GM12872 (cell line): ENCODE measurements around the gene EPHX1.

Experiments used
- TF ChIP-seq, protein P1 (sequence below): IDR thresholded peaks from 3 replicates; pipeline ENCODE4 v1.5.1; 2011; ENCODE audit warnings: low read depth, mild to moderate bottlenecking, low read length, moderate library complexity; ENCODE audit not compliant: insufficient read depth

The EPHX1 gene

DNA sequence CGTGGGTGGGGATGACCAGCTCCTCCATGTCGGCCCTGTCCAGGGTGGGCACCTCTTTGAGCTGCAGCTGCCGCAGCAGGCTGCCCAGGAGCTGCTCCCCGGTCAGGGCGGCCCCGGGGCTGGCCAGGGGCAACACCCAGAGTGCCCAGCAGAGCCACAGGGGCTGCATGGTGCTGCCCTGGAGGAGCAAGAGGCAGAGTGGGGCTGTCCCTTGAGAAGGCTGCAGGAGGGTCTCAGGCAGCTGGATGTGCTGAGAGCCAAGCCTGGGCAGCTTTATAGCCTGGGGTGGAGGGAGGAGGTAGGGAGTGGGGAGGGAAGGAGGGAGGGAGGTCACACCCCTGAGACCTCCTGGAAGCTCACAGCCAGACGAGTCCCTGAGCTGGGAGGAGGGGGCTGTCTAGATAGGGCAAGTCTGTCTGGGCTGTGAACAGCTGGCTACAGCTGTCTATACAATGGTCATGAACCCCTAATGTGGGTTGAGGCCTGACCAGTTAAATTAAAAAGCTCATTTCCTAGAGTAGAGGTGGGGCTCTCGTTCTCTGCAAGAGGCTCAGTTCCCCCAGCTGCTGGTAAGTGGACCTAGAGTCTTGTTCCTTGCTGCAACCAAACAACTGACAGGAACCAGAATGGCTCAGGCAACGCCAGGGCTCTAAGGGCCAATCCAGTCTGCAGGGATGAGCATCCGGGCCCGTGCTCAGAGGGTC, 79.1 kb downstream of the EPHX1 start, which contains the start of gene LEFTY1:
Gene LEFTY1, minus strand, starts transcription at position 249 of the 704 bp plus-strand sequence. Its CDS starts 80 bp downstream, at position 169.
- TF ChIP-seq, protein P1, sequence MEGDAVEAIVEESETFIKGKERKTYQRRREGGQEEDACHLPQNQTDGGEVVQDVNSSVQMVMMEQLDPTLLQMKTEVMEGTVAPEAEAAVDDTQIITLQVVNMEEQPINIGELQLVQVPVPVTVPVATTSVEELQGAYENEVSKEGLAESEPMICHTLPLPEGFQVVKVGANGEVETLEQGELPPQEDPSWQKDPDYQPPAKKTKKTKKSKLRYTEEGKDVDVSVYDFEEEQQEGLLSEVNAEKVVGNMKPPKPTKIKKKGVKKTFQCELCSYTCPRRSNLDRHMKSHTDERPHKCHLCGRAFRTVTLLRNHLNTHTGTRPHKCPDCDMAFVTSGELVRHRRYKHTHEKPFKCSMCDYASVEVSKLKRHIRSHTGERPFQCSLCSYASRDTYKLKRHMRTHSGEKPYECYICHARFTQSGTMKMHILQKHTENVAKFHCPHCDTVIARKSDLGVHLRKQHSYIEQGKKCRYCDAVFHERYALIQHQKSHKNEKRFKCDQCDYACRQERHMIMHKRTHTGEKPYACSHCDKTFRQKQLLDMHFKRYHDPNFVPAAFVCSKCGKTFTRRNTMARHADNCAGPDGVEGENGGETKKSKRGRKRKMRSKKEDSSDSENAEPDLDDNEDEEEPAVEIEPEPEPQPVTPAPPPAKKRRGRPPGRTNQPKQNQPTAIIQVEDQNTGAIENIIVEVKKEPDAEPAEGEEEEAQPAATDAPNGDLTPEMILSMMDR, result no peak

DNA sequence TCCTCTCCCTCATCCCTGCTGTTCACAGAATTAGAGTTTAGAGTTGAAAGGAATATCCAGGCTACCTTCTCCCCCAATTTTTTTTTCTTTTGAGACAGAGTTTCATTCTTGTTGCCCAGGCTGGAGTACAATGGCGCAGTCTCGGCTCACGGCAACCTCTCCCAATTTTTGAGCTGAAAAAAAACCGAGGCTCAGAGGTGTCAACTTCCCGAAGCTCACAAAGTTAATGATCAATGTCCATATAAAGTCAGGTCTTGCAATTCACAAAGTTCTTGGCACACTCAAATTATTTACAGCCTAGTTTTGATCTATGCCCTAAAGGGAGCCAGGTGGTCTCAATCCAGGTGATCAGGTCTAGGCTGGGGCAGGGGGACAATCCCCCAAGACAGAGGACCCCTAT, 79.8 kb downstream of the EPHX1 start:
- TF ChIP-seq, protein P1, result no peak

DNA sequence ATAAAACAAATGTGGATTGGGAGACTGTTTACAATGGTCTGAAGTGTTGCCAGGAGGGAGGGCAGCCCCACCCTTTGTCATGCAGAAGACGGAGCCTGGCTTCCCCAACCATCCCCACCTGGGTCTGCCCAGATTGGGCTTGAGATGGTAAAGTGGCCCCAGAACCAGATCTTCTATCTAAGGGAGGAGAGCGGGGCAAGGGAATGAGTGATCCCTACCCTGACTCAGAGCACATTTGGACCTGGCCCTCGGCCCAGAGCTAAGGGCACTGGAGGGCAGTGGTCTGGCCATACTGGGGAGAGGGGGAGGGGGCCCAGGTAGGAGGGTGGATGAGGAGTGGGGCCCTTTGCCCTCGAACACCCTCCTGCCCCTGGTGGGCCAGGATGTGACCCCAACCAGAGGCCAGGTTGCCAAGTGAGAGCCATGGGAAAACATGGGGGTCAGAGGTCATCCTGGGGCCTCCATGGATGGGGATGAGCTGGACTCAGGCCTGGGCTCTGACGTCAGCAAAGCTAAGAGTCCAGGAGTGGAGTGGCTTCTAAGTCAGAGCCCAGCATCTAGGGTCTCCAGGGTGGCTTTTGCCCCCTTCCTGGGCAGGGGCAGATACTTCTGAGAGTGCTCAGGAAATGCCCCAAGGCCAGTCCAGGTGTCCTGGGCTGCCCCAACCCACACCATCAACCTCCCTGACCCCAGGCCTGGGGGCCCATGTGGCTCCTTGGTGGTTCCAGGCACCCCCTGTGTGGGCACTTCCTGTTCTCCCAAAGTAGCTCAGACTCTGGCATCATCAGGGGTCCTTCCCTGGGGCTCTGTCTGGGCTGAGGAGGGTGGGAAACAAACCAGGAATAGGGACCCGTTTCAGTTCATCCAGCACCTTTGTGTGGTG, 80.7 kb downstream of the EPHX1 start:
- TF ChIP-seq, protein P1, result no peak

DNA sequence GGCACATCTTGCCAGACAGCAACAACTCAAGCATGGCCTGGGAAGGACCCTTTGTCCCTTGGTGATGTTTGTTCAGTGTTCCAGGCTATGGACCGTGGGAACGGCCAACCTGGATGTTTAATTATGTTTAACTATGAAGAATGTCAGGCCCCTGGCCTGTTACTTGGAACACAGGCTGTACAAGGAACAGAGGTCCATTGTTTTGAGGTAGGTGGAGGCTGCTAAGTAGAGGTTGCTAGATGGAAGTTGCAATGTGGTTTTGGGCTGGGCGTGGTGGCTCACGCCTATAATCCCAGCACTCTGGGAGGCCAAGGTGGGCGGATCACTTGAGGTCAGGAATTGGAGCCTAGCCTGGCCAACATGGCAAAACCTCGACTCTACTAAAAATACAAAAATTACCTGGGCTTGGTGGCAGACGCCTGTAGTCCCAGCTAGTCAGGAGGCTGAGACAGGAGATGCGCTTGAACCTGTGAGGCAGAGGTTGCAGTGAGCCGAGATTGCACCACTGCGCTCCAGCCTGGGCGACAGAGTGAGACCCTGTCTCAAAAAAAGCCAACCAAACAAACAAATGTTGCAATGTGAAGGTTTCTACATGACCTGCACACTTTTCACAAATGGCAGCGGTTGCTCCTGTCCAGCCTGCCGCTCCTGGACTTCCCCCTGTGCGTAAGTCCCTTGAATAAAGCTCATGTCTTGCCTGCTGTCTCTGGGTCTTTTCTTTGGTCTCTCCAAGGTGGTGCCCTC, 81.5 kb downstream of the EPHX1 start:
- TF ChIP-seq, protein P1, result no peak

DNA sequence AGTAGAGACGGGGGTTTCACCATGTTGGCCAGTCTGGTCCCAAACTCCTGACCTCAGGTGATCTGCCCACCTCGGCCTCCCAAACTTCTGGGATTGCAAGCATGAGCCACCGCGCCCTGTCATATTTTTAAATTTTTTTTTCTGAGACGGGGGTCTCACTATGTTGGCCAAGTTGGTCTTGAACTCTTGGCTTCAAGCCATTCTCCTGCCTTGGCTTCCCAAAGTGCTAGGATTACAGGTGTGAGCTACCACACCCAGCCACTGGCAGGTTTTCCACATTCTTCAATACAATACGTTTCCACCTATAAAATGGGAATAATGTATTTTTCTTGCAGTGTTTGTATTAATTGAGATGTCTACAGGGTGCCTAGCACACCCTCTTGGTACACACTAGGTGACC, 82.4 kb downstream of the EPHX1 start:
- TF ChIP-seq, protein P1, result no peak
